HG02885 (cell line): ENCODE measurements around the gene C1orf52.

Source experiments
- ATAC-seq: cut with Tn5 transposase; IDR thresholded peaks from one replicate; pipeline ENCODE4 v1.9.1; 2021; ENCODE audit warnings: mild to moderate bottlenecking; ENCODE audit not compliant: unreplicated experiment, poor library complexity

C1orf52 gene

GRCh38 chr1:85201340-85202091 lies 57.9 kb downstream of the C1orf52 start:
- ATAC-seq = peak; percentile 60

GRCh38 chr1:85200463-85201339 lies 58.8 kb downstream of the C1orf52 start, which contains the start of gene SYDE2:
TSS of gene SYDE2 (minus strand) at chr1:85201016. CDS start at chr1:85200996, 20 bp downstream.
- peak; percentile 76 for ATAC-seq
